Hematopoietic multipotent progenitor cell treated with erythropoietin and hydrocortisone succinate and interleukin-3 and kit ligand, for 6 days (in vitro differentiated cells): ENCODE measurements around the gene MGAT3.
A peak's percentile ranks its signal among the peaks of the same experiment; 100 is the strongest.

Experiments used
- DNase-seq: peaks from one replicate; pipeline ENCODE4 v3.0.0-alpha.2; 2015

MGAT3 gene

DNA sequence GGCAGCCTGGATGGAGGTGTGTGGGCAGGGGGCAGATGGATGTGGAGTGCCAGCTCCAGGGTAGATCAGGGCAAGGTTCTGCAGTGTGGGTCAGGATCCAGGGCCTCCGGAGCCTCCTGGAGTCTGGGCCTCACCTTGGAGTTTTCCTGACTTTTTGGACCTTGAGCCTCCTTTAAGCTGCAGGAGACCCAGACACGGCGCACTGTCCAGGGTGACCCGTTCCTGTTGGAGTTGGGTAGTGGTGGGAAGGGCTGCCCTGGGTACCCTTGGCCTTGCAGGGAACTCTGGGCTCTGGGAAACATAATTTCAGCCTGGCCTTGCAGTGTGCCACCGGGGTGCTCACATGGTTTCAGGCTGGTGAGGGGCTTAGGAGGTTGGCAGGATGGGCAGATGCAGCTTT, 17.0 kb downstream of the MGAT3 start:
- DNase-seq: no peak

GRCh38 chr22:39474351-39475111, 17.7 kb downstream of the MGAT3 start:
- no peak for DNase-seq

GRCh38 chr22:39475337-39475736, 18.5 kb downstream of the MGAT3 start:
- no peak for DNase-seq

GRCh38 chr22:39475902-39476301, 19.1 kb downstream of the MGAT3 start:
- no peak for DNase-seq

DNA sequence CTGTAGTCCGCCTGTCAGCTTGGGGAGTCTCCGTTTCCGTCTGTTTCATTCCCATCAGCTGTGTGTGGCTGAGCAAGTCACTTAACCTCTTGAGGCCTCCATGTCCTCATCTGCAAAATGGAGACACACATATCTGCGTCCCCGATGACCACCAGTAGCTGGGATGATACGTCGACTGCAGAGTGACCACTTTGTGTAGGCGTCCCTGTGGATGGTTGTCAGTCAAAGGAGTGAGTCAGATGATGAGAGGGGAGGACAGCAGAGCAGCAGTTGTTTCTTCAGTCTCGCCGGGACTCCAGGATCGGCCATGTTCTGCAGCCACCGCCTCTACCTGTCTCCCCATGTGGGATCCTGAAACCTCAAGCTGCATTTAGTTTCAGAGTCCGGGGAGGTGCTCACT, 19.9 kb downstream of the MGAT3 start:
- DNase-seq: no peak

- no peak for DNase-seq
These were observed 20.7 kb downstream of the MGAT3 start for GRCh38 chr22:39477542-39477941.

DNA sequence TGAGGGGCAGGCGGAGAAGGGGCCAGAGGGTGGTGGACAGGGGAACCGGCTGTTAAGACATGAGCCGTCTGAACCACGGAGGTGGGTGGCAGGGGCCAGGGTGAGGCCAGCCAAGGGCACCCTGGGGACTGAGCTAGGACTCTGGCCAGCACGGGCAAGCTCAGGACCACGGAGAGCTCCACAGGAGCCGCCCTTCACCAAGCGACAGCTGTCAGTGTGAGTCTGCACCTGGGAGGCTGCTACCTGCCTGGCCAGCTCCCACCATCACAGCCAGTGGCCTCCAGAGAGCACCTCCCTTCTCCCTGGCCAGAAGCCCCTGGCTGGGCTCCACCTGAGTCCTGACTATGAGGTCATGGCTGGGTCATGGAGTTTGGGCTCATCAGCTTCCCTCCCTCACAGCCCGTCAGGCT, 21.6 kb downstream of the MGAT3 start:
- no peak for DNase-seq

GRCh38 chr22:39479254-39479653, 22.4 kb downstream of the MGAT3 start:
- DNase-seq: no peak

- peak; percentile 66 for DNase-seq
These were observed 23.7 kb downstream of the MGAT3 start for GRCh38 chr22:39480557-39480956.

- DNase-seq: no peak
These were observed 24.2 kb downstream of the MGAT3 start for GRCh38 chr22:39481054-39481453.

- no peak for DNase-seq
These were observed 24.8 kb downstream of the MGAT3 start for GRCh38 chr22:39481595-39481994.

GRCh38 chr22:39482768-39483167, 26.0 kb downstream of the MGAT3 start:
- no peak for DNase-seq

GRCh38 chr22:39486951-39487825, 30.4 kb downstream of the MGAT3 start:
- no peak for DNase-seq

- no peak for DNase-seq
These were observed 31.2 kb downstream of the MGAT3 start for GRCh38 chr22:39487826-39488520.

DNA sequence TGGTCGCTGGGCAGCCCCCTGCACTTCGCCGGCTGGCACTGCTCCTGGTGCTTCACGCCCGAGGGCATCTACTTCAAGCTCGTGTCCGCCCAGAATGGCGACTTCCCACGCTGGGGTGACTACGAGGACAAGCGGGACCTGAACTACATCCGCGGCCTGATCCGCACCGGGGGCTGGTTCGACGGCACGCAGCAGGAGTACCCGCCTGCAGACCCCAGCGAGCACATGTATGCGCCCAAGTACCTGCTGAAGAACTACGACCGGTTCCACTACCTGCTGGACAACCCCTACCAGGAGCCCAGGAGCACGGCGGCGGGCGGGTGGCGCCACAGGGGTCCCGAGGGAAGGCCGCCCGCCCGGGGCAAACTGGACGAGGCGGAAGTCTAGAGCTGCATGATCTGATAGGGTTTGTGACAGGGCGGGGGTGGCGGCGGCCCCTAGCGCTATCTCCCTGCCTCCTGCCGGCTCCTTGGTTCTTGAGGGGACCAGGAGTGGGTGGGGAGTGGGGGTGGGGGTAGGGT, 31.8 kb downstream of the MGAT3 start:
- DNase-seq: peak; percentile 58

- no peak for DNase-seq
These were observed 32.6 kb downstream of the MGAT3 start for GRCh38 chr22:39489094-39490068.

- DNase-seq: peak; percentile 97
These were observed 33.5 kb downstream of the MGAT3 start for GRCh38 chr22:39490135-39490798.

GRCh38 chr22:39490966-39491680, 34.3 kb downstream of the MGAT3 start:
- DNase-seq: no peak

DNA sequence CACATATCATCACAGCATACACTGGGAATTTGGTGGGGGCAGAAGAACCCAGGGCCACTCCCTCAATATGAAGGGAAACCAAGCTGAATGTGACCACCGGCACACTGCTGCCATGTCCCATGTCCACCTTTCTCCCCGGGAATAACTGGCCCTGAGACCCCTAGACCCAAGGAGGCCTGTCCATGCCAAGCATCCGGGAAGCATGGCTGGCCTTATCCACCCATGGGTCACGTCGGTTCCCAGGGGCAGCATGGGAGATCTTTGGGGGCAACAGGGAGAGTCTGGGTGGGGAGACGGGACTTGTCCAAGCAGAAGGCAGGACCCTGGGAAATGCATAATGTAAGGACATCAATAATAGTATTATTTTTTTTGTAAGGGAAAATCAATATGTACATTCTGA, 34.9 kb downstream of the MGAT3 start:
- DNase-seq: no peak

DNA sequence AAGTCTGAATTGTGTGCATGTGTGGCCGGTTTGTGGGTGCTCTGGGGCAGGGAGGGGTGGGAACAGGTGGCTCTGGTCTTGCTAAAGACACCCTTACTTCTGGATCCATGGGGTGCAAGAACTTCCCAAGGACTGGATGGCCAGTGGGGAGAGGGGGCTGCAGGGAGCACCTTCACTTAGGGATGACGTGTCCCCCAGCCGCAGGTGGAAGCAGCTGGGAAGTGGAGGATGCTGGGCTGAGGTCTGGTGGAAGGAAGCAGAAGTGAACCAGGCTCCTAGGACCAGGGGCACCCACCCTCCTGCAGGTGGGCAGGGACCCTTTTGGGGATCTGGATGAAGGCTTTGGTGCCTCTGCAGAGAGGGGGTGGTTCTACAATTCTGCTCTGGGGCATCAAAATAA, 35.4 kb downstream of the MGAT3 start:
- no peak for DNase-seq

DNA sequence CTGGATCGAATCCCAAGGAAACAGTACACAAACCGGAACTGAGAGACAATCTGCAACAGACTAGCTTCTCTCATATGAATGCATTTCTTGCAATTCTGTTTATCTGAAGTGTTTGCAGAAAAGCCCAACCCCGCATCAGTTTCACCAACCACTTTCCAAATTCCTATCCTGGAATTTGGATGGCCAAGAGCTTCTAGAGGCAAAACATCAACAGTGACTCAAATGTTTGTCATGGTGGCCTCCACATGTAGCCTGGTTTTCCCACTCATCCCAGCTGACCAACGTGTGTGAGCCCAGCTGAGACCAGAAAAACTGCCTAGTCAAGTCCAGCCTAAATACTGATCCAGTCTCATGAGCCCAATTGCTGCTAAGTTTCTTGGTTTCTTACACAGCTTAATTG, 36.9 kb downstream of the MGAT3 start:
- no peak for DNase-seq
